ENCODE results near the gene KLHL21.
"Not testable (repeated sequence)": the region's sequence is repeated elsewhere in the genome, so short reads cannot be mapped to it uniquely, and the experiment has no call there.

Gene KLHL21

GRCh38 chr1:6602669-6603237 lies at the start of gene KLHL21:
Gene KLHL21 (minus strand): TSS chr1:6602869. CDS start chr1:6602817, 52 bp downstream.
- no peaks in the 10 kb centered on the region for H3K9me3 Mint-ChIP-seq
- no peaks in the 10 kb centered on the region for H3K27me3 Mint-ChIP-seq
- ATAC-seq (replicated peaks) (peak; percentile 67 to 77), DNase-seq (peak; percentile 86)
- H3K4me3 Mint-ChIP-seq, result peak within 1 kb of the TSS; percentile 91 to 93
- peaks cover 24 to 43% of the 10 kb centered on the region in 2 donors for H3K4me1 Mint-ChIP-seq
- peaks cover 2 to 20% of the 10 kb centered on the region in 2 donors for H3K36me3 Mint-ChIP-seq
- H3K27ac Mint-ChIP-seq, result peak within 1 kb of the TSS; percentile 96

GRCh38 chr1:6651909-6652308 lies 49.2 kb upstream of the KLHL21 start:
- H3K27ac Mint-ChIP-seq, result no peak overlapping the region
- no peaks in the 10 kb centered on the region for H3K27me3 Mint-ChIP-seq
- H3K36me3 Mint-ChIP-seq, result peaks cover 24 to 34% of the 10 kb centered on the region in 2 donors

GRCh38 chr1:6648556-6648955 lies 45.9 kb upstream of the KLHL21 start:
- no peak for DNase-seq
- no peaks in the 10 kb centered on the region for H3K9me3 Mint-ChIP-seq
- no peak overlapping the region for H3K27ac Mint-ChIP-seq
- H3K4me1 Mint-ChIP-seq, result peaks cover 0 to 2% of the 10 kb centered on the region in 2 donors
- ATAC-seq (replicated peaks), result no peak
- peaks cover 30 to 45% of the 10 kb centered on the region in 2 donors for H3K36me3 Mint-ChIP-seq
- no peaks in the 10 kb centered on the region for H3K27me3 Mint-ChIP-seq
- H3K4me3 Mint-ChIP-seq, result no peak overlapping the region

More at GRCh38 chr1:6651909-6652308, 49.2 kb upstream of the KLHL21 start:
- H3K9me3 Mint-ChIP-seq, result no peaks in the 10 kb centered on the region
- DNase-seq, result no peak
- no peaks in the 10 kb centered on the region for H3K4me1 Mint-ChIP-seq
- H3K4me3 Mint-ChIP-seq, result no peak overlapping the region
- no peak for ATAC-seq (replicated peaks)

- Mint-ChIP-seq H3K27ac (no peak overlapping the region), H3K36me3 (peaks cover 38 to 50% of the 10 kb centered on the region in 2 donors), H3K27me3 (no peaks in the 10 kb centered on the region), H3K4me1 (peaks cover 0 to 4% of the 10 kb centered on the region in 2 donors), H3K4me3 (no peak overlapping the region), H3K9me3 (no peaks in the 10 kb centered on the region)
- DNase-seq (no peak), ATAC-seq (replicated peaks) (peak; percentile 34 to 51)
Measured at GRCh38 chr1:6646499-6647148, 44.0 kb upstream of the KLHL21 start.

- Mint-ChIP-seq H3K4me3 (no peak overlapping the region), H3K9me3 (no peaks in the 10 kb centered on the region), H3K27ac (no peak overlapping the region), H3K4me1 (peaks cover 0 to 4% of the 10 kb centered on the region in 2 donors), H3K36me3 (peaks cover 37 to 48% of the 10 kb centered on the region in 2 donors), H3K27me3 (no peaks in the 10 kb centered on the region)
- ATAC-seq (replicated peaks) (no peak), DNase-seq (no peak)
Measured at GRCh38 chr1:6645018-6645417, 42.3 kb upstream of the KLHL21 start.

- H3K27ac Mint-ChIP-seq; ATAC-seq (replicated peaks); H3K27me3 Mint-ChIP-seq; H3K4me3 Mint-ChIP-seq; H3K9me3 Mint-ChIP-seq; DNase-seq; H3K4me1 Mint-ChIP-seq: not testable (repeated sequence)
- H3K36me3 Mint-ChIP-seq, result peaks cover 44 to 53% of the 10 kb centered on the region in 2 donors
Measured at GRCh38 chr1:6640867-6641266, 38.2 kb upstream of the KLHL21 start.

- Mint-ChIP-seq H3K9me3 (no peaks in the 10 kb centered on the region), H3K4me3 (no peak overlapping the region), H3K4me1 (peaks cover 0 to 3% of the 10 kb centered on the region in 2 donors), H3K27ac (no peak overlapping the region), H3K27me3 (no peaks in the 10 kb centered on the region), H3K36me3 (peaks cover 41 to 59% of the 10 kb centered on the region in 2 donors)
- ATAC-seq (replicated peaks) (no peak), DNase-seq (no peak)
Measured at GRCh38 chr1:6638226-6638625, 35.6 kb upstream of the KLHL21 start.

GRCh38 chr1:6637770-6638169 lies 35.1 kb upstream of the KLHL21 start:
- DNase-seq, result no peak
- no peak for ATAC-seq (replicated peaks)
- no peak overlapping the region for H3K4me3 Mint-ChIP-seq
- peaks cover 0 to 3% of the 10 kb centered on the region in 2 donors for H3K4me1 Mint-ChIP-seq
- H3K27ac Mint-ChIP-seq, result no peak overlapping the region
- no peaks in the 10 kb centered on the region for H3K9me3 Mint-ChIP-seq
- H3K27me3 Mint-ChIP-seq, result no peaks in the 10 kb centered on the region
- peaks cover 41 to 59% of the 10 kb centered on the region in 2 donors for H3K36me3 Mint-ChIP-seq

- peaks cover 33 to 54% of the 10 kb centered on the region in 2 donors for H3K36me3 Mint-ChIP-seq
- not testable (repeated sequence) for H3K4me1 Mint-ChIP-seq; H3K27me3 Mint-ChIP-seq; ATAC-seq (replicated peaks); H3K9me3 Mint-ChIP-seq; H3K27ac Mint-ChIP-seq; DNase-seq; H3K4me3 Mint-ChIP-seq
Measured at GRCh38 chr1:6636778-6637177, 34.1 kb upstream of the KLHL21 start.

- Mint-ChIP-seq H3K4me1 (peaks cover 0 to 2% of the 10 kb centered on the region in 2 donors), H3K27ac (peak overlapping the region; percentile 59), H3K9me3 (no peaks in the 10 kb centered on the region), H3K4me3 (no peak overlapping the region), H3K27me3 (no peaks in the 10 kb centered on the region), H3K36me3 (peaks cover 29 to 50% of the 10 kb centered on the region in 2 donors)
- ATAC-seq (replicated peaks) (no peak), DNase-seq (no peak)
Measured at GRCh38 chr1:6635910-6636760, 33.5 kb upstream of the KLHL21 start.

GRCh38 chr1:6635161-6635909 lies 32.7 kb upstream of the KLHL21 start:
- no peak for DNase-seq
- no peaks in the 10 kb centered on the region for H3K9me3 Mint-ChIP-seq
- H3K36me3 Mint-ChIP-seq, result peaks cover 28 to 47% of the 10 kb centered on the region in 2 donors
- H3K27me3 Mint-ChIP-seq, result no peaks in the 10 kb centered on the region
- no peak for ATAC-seq (replicated peaks)
- no peak overlapping the region for H3K27ac Mint-ChIP-seq
- no peak overlapping the region for H3K4me3 Mint-ChIP-seq
- H3K4me1 Mint-ChIP-seq, result peaks cover 0 to 2% of the 10 kb centered on the region in 2 donors

GRCh38 chr1:6634371-6635052 lies 31.8 kb upstream of the KLHL21 start:
- peak; percentile 63 to 68 for ATAC-seq (replicated peaks)
- no peak for DNase-seq
- Mint-ChIP-seq H3K4me3 (no peak overlapping the region), H3K27ac (no peak overlapping the region), H3K9me3 (no peaks in the 10 kb centered on the region), H3K4me1 (peaks cover 2 to 3% of the 10 kb centered on the region in 2 donors), H3K27me3 (no peaks in the 10 kb centered on the region), H3K36me3 (peaks cover 28 to 48% of the 10 kb centered on the region in 2 donors)

- ATAC-seq (replicated peaks) (no peak), DNase-seq (no peak)
- Mint-ChIP-seq H3K27ac (peak overlapping the region; percentile 69), H3K27me3 (no peaks in the 10 kb centered on the region), H3K4me3 (no peak overlapping the region), H3K9me3 (no peaks in the 10 kb centered on the region), H3K4me1 (peaks cover 6 to 12% of the 10 kb centered on the region in 2 donors), H3K36me3 (peaks cover 31 to 51% of the 10 kb centered on the region in 2 donors)
Measured at GRCh38 chr1:6632588-6633514, 30.2 kb upstream of the KLHL21 start.

All from stimulated activated naive B cell treated with anti-CD40 and anti-IgM and Interleukin-4, amounts not matched to agents 10 μg/mL and 1 μg/mL and 100 μg/mL, for 72 hours (primary cell).